HuH-7.5 (cell line): Measurements from ENCODE around the gene STOML1.
A peak's percentile ranks its signal among the peaks of the same experiment; 100 is the strongest.

ENCODE experiments used
- DNase-seq: peaks from one replicate; pipeline ENCODE4 v3.0.0; 2011; ENCODE audit warnings: low spot score

Gene STOML1

GRCh38 chr15:74013374-74013894 is 21.3 kb upstream of the STOML1 start:
- no peak for DNase-seq

GRCh38 chr15:74011610-74012009 is 19.5 kb upstream of the STOML1 start:
- DNase-seq: no peak

- DNase-seq: peak; percentile 42
Measured at GRCh38 chr15:74010929-74011540, 18.9 kb upstream of the STOML1 start.

GRCh38 chr15:74008901-74009300 is 16.8 kb upstream of the STOML1 start:
- DNase-seq: no peak

GRCh38 chr15:74007820-74008371 is 15.8 kb upstream of the STOML1 start:
- DNase-seq: no peak

- no peak for DNase-seq
Measured at GRCh38 chr15:74006774-74007639, 14.9 kb upstream of the STOML1 start.

- no peak for DNase-seq
Measured at GRCh38 chr15:73997986-73998385, 5.9 kb upstream of the STOML1 start.

GRCh38 chr15:73996939-73997338 is 4.8 kb upstream of the STOML1 start:
- no peak for DNase-seq

- DNase-seq: no peak
Measured at GRCh38 chr15:73996267-73996666, 4.2 kb upstream of the STOML1 start.

GRCh38 chr15:73994912-73995622 is 3.0 kb upstream of the STOML1 start:
- peak; percentile 23 for DNase-seq

GRCh38 chr15:73994413-73994883 is 2.4 kb upstream of the STOML1 start, which contains the start of gene PML:
Gene PML (plus strand): TSS chr15:73994716. CDS start chr15:73994813, 97 bp downstream.
- DNase-seq: peak; percentile 99

- no peak for DNase-seq
Measured at GRCh38 chr15:73993211-73993994, 1.3 kb upstream of the STOML1 start.

- no peak for DNase-seq
Measured at GRCh38 chr15:73992594-73992898, 451 bp upstream of the STOML1 start.

GRCh38 chr15:73991260-73991659 is 835 bp downstream of the STOML1 start:
- peak; percentile 32 for DNase-seq

- DNase-seq: no peak
Measured at GRCh38 chr15:73990250-73991005, 1.7 kb downstream of the STOML1 start.

GRCh38 chr15:73989001-73989798 is 2.9 kb downstream of the STOML1 start:
- DNase-seq: no peak

- DNase-seq: no peak
Measured at GRCh38 chr15:73988445-73988969, 3.6 kb downstream of the STOML1 start.

GRCh38 chr15:73987681-73988444 is 4.2 kb downstream of the STOML1 start:
- DNase-seq: no peak

GRCh38 chr15:73987250-73987649 is 4.8 kb downstream of the STOML1 start:
- DNase-seq: no peak
